GM12878 (cell line): ENCODE results near the gene LKAAEAR1. TPM values are rescaled to one million over a fixed set of nuclear protein-coding genes. Genes with fewer than 3 reads are reported as not detected.
A peak's percentile ranks its signal among the peaks of the same experiment; 100 is the strongest.

Experiments used
- ATAC-seq: fragments of 200-7000 bp; cut with Tn5 transposase; 3 replicates; pipeline ENCODE4 v1.9.1; 2020; ENCODE audit warnings: mild to moderate bottlenecking, moderate library complexity
- BruUV-seq: library from RNA; stranded (reverse); fragments of 400-500 nt; replicated peaks from 2 replicates; lab custom pipeline; 2021; lab: Mats Ljungman, UMichigan
- CTCF ChIA-PET: fragments of 300-600 bp; sonication (Branson Sonifier 250); formaldehyde crosslinking; extraction: SDS; loops from one replicate; lab custom pipeline; 2021; ENCODE audit warnings: inconsistent platforms; lab: Yijun Ruan, JAX
- POLR2A ChIA-PET: fragments of 350-600 bp; formaldehyde crosslinking; extraction: SDS; loops from one replicate; lab custom pipeline; 2021; ENCODE audit warnings: inconsistent platforms; lab: Charles Lee
- RAD21 ChIA-PET: fragments of 300-600 bp; sonication (Branson Sonifier 250); formaldehyde crosslinking; loops from one replicate; lab custom pipeline; 2023; ENCODE audit warnings: antibody characterized with exemption; ENCODE audit not compliant: unreplicated experiment; lab: Charles Lee
- SMC1A ChIA-PET: fragments of 300-600 bp; sonication (Branson Sonifier 250); formaldehyde crosslinking; loops from one replicate; lab custom pipeline; 2023; ENCODE audit not compliant: unreplicated experiment, uncharacterized antibody; lab: Charles Lee
- DNase-seq: peaks from one replicate; pipeline ENCODE4 v3.0.0-alpha.2; 2011; ENCODE audit warnings: low read depth, low spot score
- FAIRE-seq: peaks from 3 replicates; lab custom pipeline; 2011; peaks lifted over from hg19 to GRCh38; lab: Jason Lieb, UNC
- H2AFZ ChIP-seq: 2 replicates; pipeline ENCODE4 v1.6.0; 2011; ENCODE audit warnings: low read depth, low read length, control low read depth; ENCODE audit not compliant: control insufficient read depth
- H3K27ac ChIP-seq: 2 replicates; pipeline ENCODE4 v1.5.1; 2011; ENCODE audit warnings: control low read depth; ENCODE audit not compliant: control insufficient read depth, insufficient read depth
- H3K27me3 ChIP-seq, 2 experiments: replicated peaks in 1 of 2; 2 replicates each; pipeline versions ENCODE4 v1.6.0 to v1.6.1; 2011; ENCODE audit warnings: low read length in 1 of 2; ENCODE audit not compliant: control insufficient read depth in 2 of 2, insufficient read depth in 2 of 2
- H3K36me3 ChIP-seq, 2 experiments: 2 replicates each; pipeline ENCODE4 v1.5.1; 2011; ENCODE audit warnings: low read length in 1 of 2; ENCODE audit not compliant: control insufficient read depth in 2 of 2, insufficient read depth in 2 of 2
- H3K4me1 ChIP-seq: 2 replicates; pipeline ENCODE4 v1.6.1; 2011; ENCODE audit warnings: mild to moderate bottlenecking, low read length, moderate library complexity, mixed read lengths; ENCODE audit not compliant: control insufficient read depth, insufficient read depth
- H3K4me2 ChIP-seq: 2 replicates; pipeline ENCODE4 v1.6.0; 2011; ENCODE audit warnings: control low read depth; ENCODE audit not compliant: control insufficient read depth, insufficient read depth
- H3K4me3 ChIP-seq: fragments of 200-600 bp; sonication (generic); 2 replicates; pipeline ENCODE4 v1.5.1; 2016
- H3K79me2 ChIP-seq: 2 replicates; pipeline ENCODE4 v1.6.0; 2011; ENCODE audit warnings: low read length; ENCODE audit not compliant: control insufficient read depth, insufficient read depth
- H3K9ac ChIP-seq: 2 replicates; pipeline ENCODE4 v1.8.0; 2011; ENCODE audit warnings: low read length, control low read depth, mixed read lengths; ENCODE audit not compliant: control insufficient read depth, insufficient read depth
- H3K9me3 ChIP-seq: replicated peaks from 3 replicates; pipeline ENCODE4 v1.5.1; 2011; ENCODE audit warnings: mild to moderate bottlenecking, low read length; ENCODE audit not compliant: control insufficient read depth, insufficient read depth
- H4K20me1 ChIP-seq: 2 replicates; pipeline ENCODE4 v1.6.0; 2011; ENCODE audit not compliant: control insufficient read depth, insufficient read depth
- BACH1 ChIP-seq: fragments of 450-650 bp; IDR thresholded peaks from 2 replicates; pipeline ENCODE4 v1.6.1; 2017; ENCODE audit warnings: mild to moderate bottlenecking, borderline replicate concordance
- BHLHE40 ChIP-seq, 2 experiments: fragments of 450-650 bp in 1 of 2; IDR thresholded peaks; 2 replicates each; pipeline ENCODE4 v1.6.1; 2011 to 2017; ENCODE audit warnings: low read depth in 2 of 2, borderline replicate concordance in 1 of 2, improper control_type of control experiment in 1 of 2, low read length in 1 of 2, mild to moderate bottlenecking in 1 of 2
- EGR1 ChIP-seq, 2 experiments: IDR thresholded peaks; 1 replicate in 1 of 2; 2 replicates in 1 of 2; pipeline ENCODE4 v1.6.1; 2011 to 2012; ENCODE audit warnings: low read depth in 2 of 2, low read length in 2 of 2, borderline replicate concordance in 1 of 2, mild to moderate bottlenecking in 1 of 2, moderate library complexity in 1 of 2
- MEF2B ChIP-seq: fragments of 450-650 bp; IDR thresholded peaks from 2 replicates; pipeline ENCODE4 v1.6.1; 2018; ENCODE audit warnings: mild to moderate bottlenecking, moderate library complexity; ENCODE audit not compliant: partially characterized antibody, poor library complexity, severe bottlenecking
- RAD21 ChIP-seq: IDR thresholded peaks from 2 replicates; pipeline ENCODE4 v1.6.1; 2011; ENCODE audit warnings: mild to moderate bottlenecking, low read depth, low read length, moderate library complexity; ENCODE audit not compliant: insufficient read depth
- RB1 ChIP-seq: fragments of 450-650 bp; formaldehyde crosslinking; IDR thresholded peaks from 2 replicates; pipeline ENCODE4 v1.6.1; 2017; ENCODE audit warnings: mild to moderate bottlenecking, borderline replicate concordance
- SMARCA5 ChIP-seq: fragments of 450-650 bp; IDR thresholded peaks from 2 replicates; pipeline ENCODE4 v1.6.1; 2017; ENCODE audit warnings: mild to moderate bottlenecking
- ZSCAN29 ChIP-seq: fragments of 450-650 bp; IDR thresholded peaks from 2 replicates; pipeline ENCODE4 v1.6.1; 2017; ENCODE audit warnings: mild to moderate bottlenecking, moderate library complexity
- WGBS: methylation state at CpG from one replicate; pipeline ENCODE4 v1.1.6; 2016; ENCODE audit warnings: low lambda C conversion rate; ENCODE audit not compliant: insufficient replicate concordance, insufficient coverage; ENCODE audit errors: missing lambda C conversion rate; 5-methylcytosine and 5-hydroxymethylcytosine counted together
- in situ Hi-C: fragments of 300-500 bp; cut with MboI; formaldehyde crosslinking; loops from 9 replicates; pipeline ENCODE4 v1.14.3; 2018; ENCODE audit warnings: mixed read lengths
- intact Hi-C: fragments of 100-400 bp; cut with micrococcal nuclease; formaldehyde crosslinking; loops from one replicate; pipeline ENCODE4 v1.14.2; 2022; ENCODE audit not compliant: unreplicated experiment
- polyA plus RNA-seq, 11 experiments: library from polyadenylated mRNA; depleted of rRNA in 4 of 11; unstranded in 6 of 11; stranded (reverse) in 5 of 11; fragments of >200 nt; fragmentation: Nextera tagmentation in 4 of 11; fragmentation: Illumina TruSeq in 1 of 11; extraction: Ambion mirVana in 4 of 11; extraction: Trizol in 1 of 11; gene quantifications; 1 replicate in 1 of 11; 2 replicates in 10 of 11; pipeline versions ENCODE4 v1.2.1 to v1.2.3, GENCODE V29; 2011 to 2016; ENCODE audit warnings: inconsistent platforms in 2 of 11, missing spikeins in 2 of 11, low read depth in 1 of 11
- total RNA-seq, 4 experiments: library from RNA; depleted of rRNA in 3 of 4; stranded (reverse); fragments of >200 nt in 3 of 4; fragmentation: Illumina TruSeq in 1 of 4; extraction: Trizol in 1 of 4; gene quantifications; 2 replicates each; pipeline versions ENCODE4 v1.2.1 to v1.2.3, GENCODE V29; 2013 to 2021
- TF ChIP-seq, protein P1 (sequence below): fragments of 450-650 bp; IDR thresholded peaks from 2 replicates; pipeline ENCODE4 v1.6.1; 2017; ENCODE audit warnings: borderline replicate concordance
- TF ChIP-seq, protein P2 (sequence below): fragments of 450-650 bp; IDR thresholded peaks from 2 replicates; pipeline ENCODE4 v1.6.1; 2018; ENCODE audit warnings: borderline replicate concordance, mild to moderate bottlenecking; ENCODE audit not compliant: partially characterized antibody
- TF ChIP-seq, protein P3 (sequence below): fragments of 450-650 bp; IDR thresholded peaks from 2 replicates; pipeline ENCODE4 v1.6.1; 2018; ENCODE audit warnings: mild to moderate bottlenecking, low read depth, moderate library complexity; ENCODE audit not compliant: partially characterized antibody

The LKAAEAR1 gene
- total and polyA plus RNA-seq, 10 of the 15 experiments (the other 5 are each of a cell fraction or from before 2014, with no cell fraction given): not detected

DNA sequence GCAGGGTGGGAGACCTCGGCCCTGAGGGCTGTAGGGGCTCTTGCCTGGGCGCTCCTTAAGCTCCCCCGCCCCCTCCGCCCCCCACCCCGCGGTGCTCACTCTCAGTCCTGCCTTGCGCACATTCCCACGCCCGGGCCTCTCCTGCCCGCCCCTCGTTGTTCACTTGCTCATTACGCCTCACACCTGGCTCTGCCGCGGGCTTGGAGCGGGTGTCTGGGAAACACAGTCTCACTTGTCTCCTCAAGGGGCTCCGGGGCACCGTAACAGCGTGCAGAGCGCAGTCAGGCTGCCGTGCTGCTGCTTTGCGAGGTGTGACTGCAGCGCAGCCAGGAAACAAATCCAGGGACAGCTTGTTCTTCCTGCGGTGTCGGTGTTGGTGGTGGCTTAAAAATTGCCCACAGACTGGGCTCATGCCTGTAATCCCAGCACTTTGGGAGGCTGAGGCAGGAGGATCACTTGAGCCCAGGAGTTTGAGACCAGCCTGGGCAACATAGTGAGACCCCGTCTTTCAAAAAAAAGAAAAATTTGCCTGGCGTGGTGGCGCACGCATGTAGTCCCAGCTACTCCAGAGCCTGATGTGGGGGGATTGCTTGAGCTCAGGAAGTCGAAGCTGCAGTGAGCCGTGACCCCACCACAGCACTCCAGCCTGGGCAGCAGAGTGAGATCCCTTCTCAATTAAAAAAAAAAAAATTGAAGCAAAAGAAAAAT lies 18.6 kb upstream of the LKAAEAR1 start (continued):
- TF ChIP-seq, protein P1, sequence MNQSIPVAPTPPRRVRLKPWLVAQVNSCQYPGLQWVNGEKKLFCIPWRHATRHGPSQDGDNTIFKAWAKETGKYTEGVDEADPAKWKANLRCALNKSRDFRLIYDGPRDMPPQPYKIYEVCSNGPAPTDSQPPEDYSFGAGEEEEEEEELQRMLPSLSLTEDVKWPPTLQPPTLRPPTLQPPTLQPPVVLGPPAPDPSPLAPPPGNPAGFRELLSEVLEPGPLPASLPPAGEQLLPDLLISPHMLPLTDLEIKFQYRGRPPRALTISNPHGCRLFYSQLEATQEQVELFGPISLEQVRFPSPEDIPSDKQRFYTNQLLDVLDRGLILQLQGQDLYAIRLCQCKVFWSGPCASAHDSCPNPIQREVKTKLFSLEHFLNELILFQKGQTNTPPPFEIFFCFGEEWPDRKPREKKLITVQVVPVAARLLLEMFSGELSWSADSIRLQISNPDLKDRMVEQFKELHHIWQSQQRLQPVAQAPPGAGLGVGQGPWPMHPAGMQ: no peak

DNA sequence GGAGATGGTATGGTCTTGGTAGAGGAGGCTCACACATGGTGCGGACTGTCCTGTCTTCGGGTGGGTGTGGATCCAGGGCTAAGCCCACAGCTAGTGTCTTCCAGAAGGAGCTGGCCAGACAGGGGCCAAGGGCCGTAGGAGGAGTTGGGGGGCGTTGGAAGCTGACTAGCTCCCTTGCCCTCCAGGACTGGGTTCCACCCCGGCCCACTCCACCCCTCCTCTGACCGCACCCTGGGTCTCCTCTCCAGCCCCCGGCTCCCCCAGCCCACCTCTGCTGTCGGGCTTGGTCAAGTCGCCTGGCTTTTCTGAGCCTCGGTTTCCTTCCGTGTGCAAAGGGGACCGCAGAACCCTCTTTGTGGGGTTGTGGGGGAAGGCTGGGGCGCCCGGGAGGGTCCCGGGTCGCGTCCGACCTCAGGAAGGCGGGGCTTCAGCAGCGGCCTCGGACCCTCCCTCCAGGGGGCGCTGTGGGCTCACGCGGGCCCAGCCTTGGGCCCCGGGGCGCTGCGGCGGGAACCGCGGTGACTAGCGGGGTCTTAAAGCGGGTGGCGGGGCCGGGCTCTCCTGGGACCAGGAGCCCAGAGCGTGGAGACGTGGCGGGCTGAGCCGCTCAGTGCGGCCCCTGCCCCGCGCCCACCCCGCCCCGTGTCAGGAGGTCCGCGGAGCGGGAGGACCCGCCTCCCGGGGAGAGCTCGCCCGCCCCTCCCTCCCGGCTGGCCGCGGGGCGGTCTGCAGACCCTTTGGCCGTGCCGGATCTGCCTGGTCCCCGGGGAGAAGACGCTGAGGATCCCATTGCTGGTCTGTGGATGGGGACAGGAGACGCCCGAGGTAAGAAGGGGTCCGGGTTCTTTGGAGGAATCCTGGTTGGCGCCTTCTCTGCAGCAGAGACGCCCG lies 17.8 kb upstream of the LKAAEAR1 start:
- BruUV-seq: no TSS peak
- POLR2A ChIA-PET: no interaction called here
- CTCF ChIA-PET: interaction anchor here (0.6 to 2.2 kb wide), 10 partner anchors 9 to 552 kb away, joined by 3 to 16 read pairs (median 4); no protein-coding TSS in a partner anchor
- H3K4me1 ChIP-seq: peaks cover 9% of the 10 kb centered on the region
- ATAC-seq: peak; percentile 83
- SMC1A ChIA-PET: interaction anchor here (1.3 to 1.6 kb wide), 3 partner anchors 10 to 22 kb away, joined by 3 to 5 read pairs (median 3); partner anchors contain the start of genes OPRL1 and RGS19
- no peak for FAIRE-seq
- no peaks in the 10 kb centered on the region for H3K9me3 ChIP-seq
- H2AFZ ChIP-seq: no peak overlapping the region
- DNase-seq: no peak
- no peaks in the 10 kb centered on the region for H3K36me3 ChIP-seq
- intact Hi-C loops: no loop called here
- no peak overlapping the region; the same call in none of the 2 replicates for H3K4me2 ChIP-seq
- WGBS: 14% methylated on average over 20 of the region's 64 CpGs
- in situ Hi-C loops: no loop called here
- H3K27me3 ChIP-seq: peaks cover 4 to 11% of the 10 kb centered on the region in 2 experiments; a peak in 3 of 4 replicates
- no peak overlapping the region for H3K9ac ChIP-seq
- RAD21 ChIA-PET: interaction anchor here (0.6 to 1.3 kb wide), 5 partner anchors 18 to 61 kb away, joined by 3 to 10 read pairs (median 4); no protein-coding TSS in a partner anchor
- H4K20me1 ChIP-seq: no peaks in the 10 kb centered on the region
- H3K4me3 ChIP-seq: peak overlapping the region; percentile 22; the same call in 1 of the 2 replicates
- H3K27ac ChIP-seq: no peak overlapping the region
- no peaks in the 10 kb centered on the region for H3K79me2 ChIP-seq
- TF ChIP-seq BACH1: 0 out of 2 replicates have a peak, but pooled peaks have one; percentile 11
- TF ChIP-seq, protein P2, sequence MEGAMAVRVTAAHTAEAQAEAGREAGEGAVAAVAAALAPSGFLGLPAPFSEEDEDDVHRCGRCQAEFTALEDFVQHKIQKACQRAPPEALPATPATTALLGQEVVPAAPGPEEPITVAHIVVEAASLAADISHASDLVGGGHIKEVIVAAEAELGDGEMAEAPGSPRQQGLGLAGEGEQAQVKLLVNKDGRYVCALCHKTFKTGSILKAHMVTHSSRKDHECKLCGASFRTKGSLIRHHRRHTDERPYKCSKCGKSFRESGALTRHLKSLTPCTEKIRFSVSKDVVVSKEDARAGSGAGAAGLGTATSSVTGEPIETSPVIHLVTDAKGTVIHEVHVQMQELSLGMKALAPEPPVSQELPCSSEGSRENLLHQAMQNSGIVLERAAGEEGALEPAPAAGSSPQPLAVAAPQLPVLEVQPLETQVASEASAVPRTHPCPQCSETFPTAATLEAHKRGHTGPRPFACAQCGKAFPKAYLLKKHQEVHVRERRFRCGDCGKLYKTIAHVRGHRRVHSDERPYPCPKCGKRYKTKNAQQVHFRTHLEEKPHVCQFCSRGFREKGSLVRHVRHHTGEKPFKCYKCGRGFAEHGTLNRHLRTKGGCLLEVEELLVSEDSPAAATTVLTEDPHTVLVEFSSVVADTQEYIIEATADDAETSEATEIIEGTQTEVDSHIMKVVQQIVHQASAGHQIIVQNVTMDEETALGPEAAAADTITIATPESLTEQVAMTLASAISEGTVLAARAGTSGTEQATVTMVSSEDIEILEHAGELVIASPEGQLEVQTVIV: no peak
- TF ChIP-seq BHLHE40 (IDR thresholded peaks at IDR 0.05; ENCODE audit: borderline replicate concordance in 1 of 2, low read depth in 2 of 2, low read length in 1 of 2): peak; percentile 31 to 51; a peak in 2 of 4 replicates
- TF ChIP-seq EGR1 (IDR thresholded peaks at IDR 0.05; ENCODE audit: borderline replicate concordance in 1 of 2, low read depth in 2 of 2, low read length in 2 of 2): no peak
- TF ChIP-seq, protein P3, sequence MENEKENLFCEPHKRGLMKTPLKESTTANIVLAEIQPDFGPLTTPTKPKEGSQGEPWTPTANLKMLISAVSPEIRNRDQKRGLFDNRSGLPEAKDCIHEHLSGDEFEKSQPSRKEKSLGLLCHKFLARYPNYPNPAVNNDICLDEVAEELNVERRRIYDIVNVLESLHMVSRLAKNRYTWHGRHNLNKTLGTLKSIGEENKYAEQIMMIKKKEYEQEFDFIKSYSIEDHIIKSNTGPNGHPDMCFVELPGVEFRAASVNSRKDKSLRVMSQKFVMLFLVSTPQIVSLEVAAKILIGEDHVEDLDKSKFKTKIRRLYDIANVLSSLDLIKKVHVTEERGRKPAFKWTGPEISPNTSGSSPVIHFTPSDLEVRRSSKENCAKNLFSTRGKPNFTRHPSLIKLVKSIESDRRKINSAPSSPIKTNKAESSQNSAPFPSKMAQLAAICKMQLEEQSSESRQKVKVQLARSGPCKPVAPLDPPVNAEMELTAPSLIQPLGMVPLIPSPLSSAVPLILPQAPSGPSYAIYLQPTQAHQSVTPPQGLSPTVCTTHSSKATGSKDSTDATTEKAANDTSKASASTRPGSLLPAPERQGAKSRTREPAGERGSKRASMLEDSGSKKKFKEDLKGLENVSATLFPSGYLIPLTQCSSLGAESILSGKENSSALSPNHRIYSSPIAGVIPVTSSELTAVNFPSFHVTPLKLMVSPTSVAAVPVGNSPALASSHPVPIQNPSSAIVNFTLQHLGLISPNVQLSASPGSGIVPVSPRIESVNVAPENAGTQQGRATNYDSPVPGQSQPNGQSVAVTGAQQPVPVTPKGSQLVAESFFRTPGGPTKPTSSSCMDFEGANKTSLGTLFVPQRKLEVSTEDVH: no peak
- TF ChIP-seq RAD21: peak; percentile 40
- TF ChIP-seq ZSCAN29: no peak
- TF ChIP-seq MEF2B: peak; percentile 44
- peak; percentile 74; the same call in 1 of the 2 replicates for TF ChIP-seq SMARCA5
- 0 out of 2 replicates have a peak, but pooled peaks have one; percentile 60 for TF ChIP-seq RB1
